ENCODE measurements around the gene C1QTNF7.

DNA sequence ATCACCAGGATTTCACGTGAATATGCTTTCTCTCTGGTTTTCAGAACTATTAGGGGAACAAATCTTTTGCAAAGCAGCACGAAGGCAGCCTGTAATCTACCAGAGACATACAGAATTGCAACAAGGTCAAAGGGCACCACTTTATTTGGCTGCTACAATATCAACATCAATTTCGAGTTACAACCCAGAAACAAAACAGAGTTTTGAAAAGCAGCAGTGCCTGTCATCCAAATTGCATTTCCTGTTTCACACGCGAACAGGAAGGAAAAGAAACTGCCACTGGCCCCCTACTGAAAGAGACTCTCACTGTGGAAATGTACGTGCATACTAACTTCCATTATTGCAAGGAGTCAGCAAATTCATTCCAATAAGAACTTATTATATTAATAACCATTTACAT is 17.1 kb upstream of the C1QTNF7 start:
- TF ChIP-seq, protein P1, sequence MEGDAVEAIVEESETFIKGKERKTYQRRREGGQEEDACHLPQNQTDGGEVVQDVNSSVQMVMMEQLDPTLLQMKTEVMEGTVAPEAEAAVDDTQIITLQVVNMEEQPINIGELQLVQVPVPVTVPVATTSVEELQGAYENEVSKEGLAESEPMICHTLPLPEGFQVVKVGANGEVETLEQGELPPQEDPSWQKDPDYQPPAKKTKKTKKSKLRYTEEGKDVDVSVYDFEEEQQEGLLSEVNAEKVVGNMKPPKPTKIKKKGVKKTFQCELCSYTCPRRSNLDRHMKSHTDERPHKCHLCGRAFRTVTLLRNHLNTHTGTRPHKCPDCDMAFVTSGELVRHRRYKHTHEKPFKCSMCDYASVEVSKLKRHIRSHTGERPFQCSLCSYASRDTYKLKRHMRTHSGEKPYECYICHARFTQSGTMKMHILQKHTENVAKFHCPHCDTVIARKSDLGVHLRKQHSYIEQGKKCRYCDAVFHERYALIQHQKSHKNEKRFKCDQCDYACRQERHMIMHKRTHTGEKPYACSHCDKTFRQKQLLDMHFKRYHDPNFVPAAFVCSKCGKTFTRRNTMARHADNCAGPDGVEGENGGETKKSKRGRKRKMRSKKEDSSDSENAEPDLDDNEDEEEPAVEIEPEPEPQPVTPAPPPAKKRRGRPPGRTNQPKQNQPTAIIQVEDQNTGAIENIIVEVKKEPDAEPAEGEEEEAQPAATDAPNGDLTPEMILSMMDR (IDR thresholded peaks at IDR 0.05): no peak
- TF ChIP-seq POLR2AphosphoS5 (IDR thresholded peaks at IDR 0.05; ENCODE audit: insufficient read depth in 1 of 2, low read depth in 1 of 2): no peak

Data from vagina (tissue), 2 donors.